GM18907 (cell line): ENCODE results near the gene MINDY4B.

Source experiments
- ATAC-seq: cut with Tn5 transposase; IDR thresholded peaks from one replicate; pipeline ENCODE4 v1.9.1; 2021; ENCODE audit warnings: mild to moderate bottlenecking, moderate library complexity; ENCODE audit not compliant: unreplicated experiment

MINDY4B gene

DNA sequence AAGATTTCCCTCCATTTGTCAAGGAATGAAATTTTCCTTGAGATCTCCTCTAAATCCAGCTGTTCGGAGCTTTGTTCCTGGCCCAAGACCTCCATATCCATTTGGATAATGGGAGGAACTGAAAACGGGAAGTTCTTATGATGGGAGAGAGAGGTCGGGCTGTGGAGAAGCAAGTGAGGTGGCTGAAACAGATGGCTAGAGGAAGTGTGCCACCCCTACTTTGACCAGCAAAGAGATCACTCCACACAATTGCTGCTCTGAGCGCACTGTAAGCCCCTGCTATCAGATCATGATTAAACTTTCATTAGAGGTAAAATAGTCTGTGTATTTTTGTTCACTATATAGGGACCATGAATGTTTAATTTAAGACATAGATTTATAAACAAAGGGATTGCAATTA lies at the start of gene MINDY4B:
Gene MINDY4B, minus strand, starts transcription at position 101 of the 400 bp plus-strand sequence. Its CDS starts 0 bp downstream, at position 101.
- no peak for ATAC-seq

- ATAC-seq, result no peak
Measured at GRCh38 chr3:150951923-150952322, 46.7 kb upstream of the MINDY4B start.

DNA sequence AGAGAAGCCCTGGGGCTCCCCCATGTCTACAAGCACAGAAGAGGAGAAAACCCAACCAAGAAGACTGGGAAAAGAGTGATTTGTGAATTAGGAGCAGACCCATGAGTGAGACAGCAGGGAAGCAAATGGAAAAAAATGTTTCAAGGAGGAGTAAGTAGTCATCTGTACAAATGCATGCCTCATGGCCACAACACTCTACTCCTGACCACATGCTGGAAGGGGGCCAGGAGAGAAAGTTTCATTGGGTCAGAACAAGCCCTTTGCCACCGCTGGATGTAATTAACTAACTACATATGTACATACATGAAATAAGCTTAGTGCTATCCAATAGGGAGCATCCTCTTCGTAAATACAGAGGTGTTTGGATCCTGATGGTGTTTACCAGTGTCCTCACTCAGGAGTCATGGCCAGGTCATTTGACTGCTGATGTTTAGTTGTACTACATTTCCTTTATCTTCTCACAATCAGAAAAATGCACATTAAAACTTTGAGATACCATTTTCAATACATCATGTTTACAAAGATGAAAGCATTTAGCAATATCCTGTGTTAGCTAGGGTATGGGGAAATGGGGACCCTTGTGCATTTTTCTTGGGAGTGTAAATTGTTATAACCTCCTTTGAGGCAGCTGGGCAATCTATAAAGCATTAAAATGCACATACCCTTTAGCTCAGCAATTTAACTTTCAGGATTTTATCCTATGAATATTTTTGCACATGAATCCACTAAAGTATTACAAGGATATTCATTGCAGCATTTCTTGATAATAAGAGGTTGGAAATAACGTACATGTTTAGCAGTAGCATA lies 40.2 kb upstream of the MINDY4B start:
- ATAC-seq, result no peak

GRCh38 chr3:150942221-150942620 lies 37.0 kb upstream of the MINDY4B start:
- ATAC-seq, result no peak

GRCh38 chr3:150936693-150937092 lies 31.5 kb upstream of the MINDY4B start:
- peak; percentile 92 for ATAC-seq

GRCh38 chr3:150933473-150933995 lies 28.3 kb upstream of the MINDY4B start:
- ATAC-seq, result no peak

DNA sequence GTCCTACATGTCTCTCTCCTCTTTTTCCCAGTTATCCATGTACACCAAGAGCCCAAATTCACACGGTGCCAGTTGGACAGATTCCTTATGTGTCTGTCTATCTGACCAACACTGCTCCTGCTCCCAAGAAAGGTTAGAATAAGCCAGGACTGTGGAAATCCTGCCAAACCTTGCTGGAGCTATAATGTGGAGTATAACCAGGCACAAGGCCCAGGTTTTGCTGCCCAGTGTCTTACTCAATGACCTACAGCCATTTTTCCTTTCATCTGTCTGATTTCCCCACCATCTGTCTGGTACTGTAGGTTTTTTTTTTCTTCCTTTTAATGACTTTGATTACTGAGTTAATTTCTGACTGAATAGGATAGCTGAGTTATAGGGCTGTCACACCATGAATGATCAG lies 26.5 kb upstream of the MINDY4B start:
- ATAC-seq, result no peak

DNA sequence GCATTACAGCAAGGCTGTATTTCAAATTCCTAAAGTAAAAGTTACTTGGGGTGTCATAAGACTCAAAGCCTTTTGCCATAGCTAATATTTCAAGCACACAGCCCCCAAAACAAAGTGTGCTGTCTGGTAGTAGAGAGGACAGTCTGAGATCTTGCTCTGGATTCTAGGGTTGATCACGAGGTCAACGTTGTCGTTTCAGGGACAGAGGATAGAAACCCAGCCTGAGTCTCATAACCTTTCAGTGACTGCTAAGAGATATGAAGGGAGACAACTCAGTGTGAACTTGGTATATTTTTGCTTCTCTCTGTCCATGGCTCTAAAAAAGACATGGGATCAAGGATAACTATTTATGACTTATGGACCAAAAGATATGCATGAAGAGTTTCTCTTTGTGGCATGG lies 25.6 kb upstream of the MINDY4B start:
- ATAC-seq, result no peak

DNA sequence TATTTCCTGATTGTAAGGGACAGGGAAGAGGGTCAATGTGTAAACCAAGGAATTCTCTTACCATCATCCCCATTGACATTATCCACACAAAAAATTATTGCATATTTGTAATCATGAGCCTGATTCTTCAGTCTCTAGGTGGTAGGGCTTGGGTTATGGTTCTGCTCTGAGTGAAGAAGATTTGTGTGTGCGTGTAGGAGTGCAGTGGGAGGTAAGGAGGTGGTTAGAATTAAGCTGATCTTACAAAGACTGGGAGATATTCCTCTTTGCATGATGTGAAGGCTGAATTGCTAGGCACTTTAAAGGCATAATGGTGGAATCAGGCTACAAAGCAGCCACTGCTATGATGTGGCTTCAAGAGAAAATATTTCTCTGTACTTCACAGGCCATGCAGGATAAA lies 23.0 kb upstream of the MINDY4B start:
- ATAC-seq, result no peak

DNA sequence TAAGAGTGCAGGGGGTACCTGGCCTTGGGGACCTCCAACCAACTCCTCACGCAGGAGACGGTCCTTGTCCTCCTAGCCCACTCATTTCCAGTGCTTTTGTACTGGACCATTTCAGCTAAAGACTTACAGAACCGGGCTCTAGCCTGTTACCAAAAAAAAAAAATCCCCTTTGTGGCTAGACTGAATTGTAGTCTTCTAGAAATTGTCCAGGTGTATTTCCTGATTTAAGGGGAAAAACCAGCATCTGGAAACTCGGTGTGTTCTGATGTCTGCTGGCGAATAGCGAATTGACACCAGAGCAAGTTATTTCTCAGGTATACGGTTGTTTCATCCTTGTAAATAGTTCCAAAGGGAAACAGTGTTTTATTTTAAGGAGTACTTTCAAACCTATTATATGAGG lies 21.1 kb upstream of the MINDY4B start:
- ATAC-seq, result no peak

DNA sequence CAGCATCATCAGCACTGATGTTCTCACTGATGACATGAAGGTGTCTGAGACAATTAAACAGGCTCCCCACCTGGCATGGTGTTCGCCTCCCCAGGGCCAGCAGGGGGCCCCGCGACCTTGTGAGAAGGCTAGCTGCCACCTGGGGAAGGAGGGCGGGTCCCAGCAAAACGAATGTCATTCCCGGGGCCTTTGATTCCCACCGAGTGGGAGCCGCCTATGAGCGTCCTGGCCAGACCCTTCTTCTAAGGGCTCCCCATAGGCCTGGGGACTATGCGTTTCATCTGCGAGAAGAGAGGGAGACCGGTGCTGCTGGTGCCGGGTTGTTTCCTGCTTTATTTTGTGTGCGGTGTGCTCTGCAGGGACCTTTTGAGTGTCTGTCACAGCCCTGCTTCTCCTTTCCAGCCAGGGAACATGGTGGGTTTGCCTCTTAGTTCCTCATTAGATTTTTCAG lies 20.5 kb upstream of the MINDY4B start:
- ATAC-seq, result peak; percentile 89

DNA sequence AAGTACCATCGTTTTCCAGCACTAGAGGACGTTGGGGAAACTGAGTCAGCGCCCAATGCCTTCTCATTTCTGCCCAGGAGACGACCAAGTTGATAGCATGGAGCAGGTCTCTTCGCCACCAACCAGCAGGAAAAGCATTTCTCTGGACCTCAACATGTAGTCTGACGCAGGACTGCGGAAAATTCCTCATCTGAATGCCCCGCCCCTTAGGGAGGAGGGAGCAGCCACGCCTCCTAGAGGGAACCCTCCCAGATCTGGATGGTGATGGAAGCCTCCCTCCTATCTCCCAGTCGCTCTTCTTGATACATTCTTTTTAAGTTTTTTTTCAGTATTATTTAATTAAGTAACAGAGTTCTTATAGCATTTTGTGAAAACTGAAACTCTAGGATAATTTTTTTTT lies 17.4 kb upstream of the MINDY4B start:
- ATAC-seq, result no peak

DNA sequence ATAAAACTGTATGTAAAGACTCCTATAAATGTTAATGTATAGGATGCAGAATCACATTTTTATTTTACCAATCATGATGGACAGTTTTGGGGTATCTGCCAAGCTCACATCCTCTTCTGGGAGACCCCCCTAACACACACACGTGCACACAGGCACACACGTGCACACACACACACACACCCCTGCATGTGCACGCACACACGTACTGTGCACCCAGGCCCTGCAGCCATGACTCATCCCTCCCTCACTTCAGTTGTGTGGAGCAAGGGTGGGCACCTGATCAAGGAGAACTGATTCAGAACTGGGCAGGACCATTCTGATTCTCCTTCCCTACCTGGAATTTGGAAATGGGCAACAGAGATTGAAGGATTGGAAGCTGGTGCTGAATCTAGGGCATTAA lies 16.0 kb upstream of the MINDY4B start:
- no peak for ATAC-seq

DNA sequence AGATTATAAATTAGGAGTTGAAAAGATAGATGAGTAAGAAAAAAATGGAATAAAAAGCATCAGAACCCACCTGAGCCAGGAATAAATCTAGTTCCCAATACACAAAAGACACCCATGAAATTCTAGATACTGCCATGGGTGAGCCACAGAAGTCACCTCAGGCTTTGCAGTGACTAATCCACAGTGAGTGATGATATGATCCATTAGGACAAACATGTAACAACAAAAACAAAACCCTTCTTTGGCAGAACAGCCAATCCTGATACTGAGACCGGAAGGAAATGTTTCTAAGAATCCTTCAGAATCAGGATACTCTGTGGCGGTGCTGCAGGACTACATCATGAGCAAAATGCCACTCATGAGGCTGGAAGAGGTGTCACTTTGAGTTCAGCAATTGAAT lies 15.0 kb upstream of the MINDY4B start:
- no peak for ATAC-seq

GRCh38 chr3:150917951-150918350 lies 12.7 kb upstream of the MINDY4B start:
- no peak for ATAC-seq

DNA sequence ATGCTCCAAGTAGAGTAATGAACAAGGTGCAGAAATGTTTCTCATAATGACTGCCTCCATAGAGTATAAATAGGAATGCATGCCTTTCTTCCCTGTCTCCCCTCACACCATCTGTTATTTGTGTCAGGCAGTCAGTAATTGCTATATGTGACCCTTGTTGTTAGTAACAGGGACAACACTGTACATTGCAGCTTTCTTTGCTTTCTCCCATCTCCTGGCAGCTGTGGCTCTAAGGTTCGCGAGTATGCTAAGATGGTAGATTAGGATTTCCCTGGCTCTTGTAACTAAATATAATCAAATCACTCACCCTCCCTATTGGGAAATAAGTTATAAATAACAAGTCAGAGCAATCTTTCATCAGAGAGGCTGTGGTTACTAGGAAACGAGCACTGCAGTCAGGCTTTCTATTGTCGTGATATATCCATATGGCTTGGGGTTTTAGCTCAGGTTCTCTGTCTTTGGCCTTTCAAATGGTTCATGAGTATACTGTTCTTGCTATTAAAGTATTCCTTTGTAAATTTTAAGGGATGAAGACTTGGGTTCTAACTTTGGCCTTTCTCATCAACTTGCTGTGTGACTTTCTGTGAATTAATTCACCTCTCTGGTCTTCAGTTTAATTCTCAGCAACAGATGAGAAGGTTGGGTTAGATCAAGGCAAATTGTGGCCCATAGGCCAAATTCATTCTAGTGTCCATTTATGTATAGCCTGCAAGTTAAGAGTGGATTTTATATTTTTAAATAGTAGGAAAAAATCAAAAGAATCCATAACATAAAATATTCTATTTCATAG lies 8.1 kb upstream of the MINDY4B start:
- no peak for ATAC-seq

GRCh38 chr3:150912501-150912900 lies 7.3 kb upstream of the MINDY4B start:
- no peak for ATAC-seq

DNA sequence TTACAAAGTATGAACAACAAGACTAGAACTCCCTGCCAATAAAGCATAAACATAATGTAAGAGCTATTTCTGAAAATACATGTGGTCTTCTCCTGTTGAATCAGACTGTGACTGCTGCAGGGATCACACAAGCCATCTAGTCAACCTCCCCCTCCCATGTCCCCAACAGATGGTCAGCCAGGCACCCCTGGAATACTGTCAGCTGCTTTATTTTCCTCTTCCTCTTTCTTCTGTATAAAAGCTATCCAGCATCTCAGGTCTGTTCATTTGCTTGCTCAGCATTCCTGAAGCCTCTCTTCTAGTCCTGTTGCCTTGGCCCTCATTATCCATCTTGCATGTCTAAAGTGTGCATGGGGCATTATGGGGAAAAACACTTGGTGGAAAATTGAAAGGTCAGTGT lies 6.5 kb upstream of the MINDY4B start:
- no peak for ATAC-seq

GRCh38 chr3:150906461-150906860 lies 1.2 kb upstream of the MINDY4B start:
- ATAC-seq, result no peak

DNA sequence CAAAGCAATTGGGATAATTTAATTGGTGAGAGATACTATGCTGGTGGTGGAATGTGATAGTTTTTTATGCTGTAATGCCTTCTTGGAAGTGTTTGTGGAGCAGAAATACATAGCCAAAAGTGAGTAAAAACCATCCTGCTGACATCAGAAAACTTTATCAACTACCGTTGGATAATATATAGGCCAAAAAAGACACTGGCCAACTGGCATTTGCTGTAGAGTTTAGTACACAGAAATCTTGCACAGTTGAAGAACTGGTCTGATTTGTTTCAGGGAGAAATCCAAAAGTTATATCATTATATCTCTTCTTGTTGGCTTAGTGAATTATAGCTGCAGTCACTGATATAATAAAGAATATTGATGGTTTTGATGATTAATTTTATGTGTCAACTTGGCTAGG lies 507 bp upstream of the MINDY4B start:
- no peak for ATAC-seq

- no peak for ATAC-seq
Measured at GRCh38 chr3:150902988-150903387, 2.3 kb downstream of the MINDY4B start.

DNA sequence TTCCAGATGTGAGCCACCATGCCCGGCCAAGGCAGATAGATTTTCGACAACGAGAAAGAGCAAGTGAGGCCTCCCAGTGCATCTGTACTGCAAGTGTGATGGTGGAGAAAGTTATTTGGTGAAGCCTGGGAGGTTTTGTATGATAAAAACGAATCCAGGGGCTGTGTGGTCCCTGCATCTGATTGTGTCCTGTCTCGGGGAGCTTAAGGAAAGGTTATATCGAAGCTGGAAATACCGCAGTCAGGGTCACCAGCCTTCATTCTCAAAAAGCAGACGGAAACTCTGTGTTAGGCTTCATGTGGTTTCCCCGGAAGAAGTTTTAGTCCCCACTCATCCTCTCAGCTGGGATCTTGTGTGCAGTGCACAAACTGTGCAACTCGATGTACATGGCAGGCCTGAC lies 3.4 kb downstream of the MINDY4B start:
- no peak for ATAC-seq
